ENCODE measurements around the gene CCDC167. TPM values are rescaled to one million over a fixed set of nuclear protein-coding genes. Genes with fewer than 3 reads are reported as not detected.
A peak's percentile ranks its signal among the peaks of the same experiment; 100 is the strongest.
"Not testable (repeated sequence)": the region's sequence is repeated elsewhere in the genome, so short reads cannot be mapped to it uniquely, and the experiment has no call there.

Gene CCDC167
- total RNA-seq, 1 donor from 2014 or later, result 29.7 TPM

GRCh38 chr6:37502703-37503291 lies 3.1 kb upstream of the CCDC167 start:
- H3K4me3 ChIP-seq (ENCODE audit: low read depth, low read length), result no peak overlapping the region
- no peaks in the 10 kb centered on the region for H3K27me3 ChIP-seq (ENCODE audit: control insufficient read depth, insufficient read depth, low read length)
- no peak for TF ChIP-seq CTCF (IDR thresholded peaks at IDR 0.05; ENCODE audit: insufficient read depth, low read length, severe bottlenecking)
- H3K36me3 ChIP-seq (ENCODE audit: control insufficient read depth, insufficient read depth, low read length), result no peaks in the 10 kb centered on the region
- no peak for DNase-seq (ENCODE audit: low read depth)
- no peak for FAIRE-seq

GRCh38 chr6:37501632-37502491 lies 2.2 kb upstream of the CCDC167 start:
- no peak overlapping the region for H3K4me3 ChIP-seq (ENCODE audit: low read depth, low read length)
- DNase-seq (ENCODE audit: low read depth) (no peak), FAIRE-seq (no peak)
- H3K27me3 ChIP-seq (ENCODE audit: control insufficient read depth, insufficient read depth, low read length), result no peaks in the 10 kb centered on the region
- no peaks in the 10 kb centered on the region for H3K36me3 ChIP-seq (ENCODE audit: control insufficient read depth, insufficient read depth, low read length)
- TF ChIP-seq CTCF (IDR thresholded peaks at IDR 0.05; ENCODE audit: insufficient read depth, low read length, severe bottlenecking), result no peak

GRCh38 chr6:37500904-37501303 lies 1.2 kb upstream of the CCDC167 start:
- not testable (repeated sequence) for DNase-seq (ENCODE audit: low read depth); H3K27me3 ChIP-seq (ENCODE audit: control insufficient read depth, insufficient read depth, low read length); H3K36me3 ChIP-seq (ENCODE audit: control insufficient read depth, insufficient read depth, low read length); H3K4me3 ChIP-seq (ENCODE audit: low read depth, low read length); FAIRE-seq

- H3K36me3 ChIP-seq (ENCODE audit: control insufficient read depth, insufficient read depth, low read length), result no peaks in the 10 kb centered on the region
- peak overlapping the region; percentile 65 for H3K4me3 ChIP-seq (ENCODE audit: low read depth, low read length)
- H3K27me3 ChIP-seq (ENCODE audit: control insufficient read depth, insufficient read depth, low read length), result no peaks in the 10 kb centered on the region
- no peak for TF ChIP-seq CTCF (IDR thresholded peaks at IDR 0.05; ENCODE audit: insufficient read depth, low read length, severe bottlenecking)
- no peak for FAIRE-seq
- DNase-seq (ENCODE audit: low read depth), result no peak
These were observed 558 bp upstream of the CCDC167 start for GRCh38 chr6:37500294-37500608.

GRCh38 chr6:37496951-37497885 lies 2.5 kb downstream of the CCDC167 start:
- FAIRE-seq (no peak), DNase-seq (ENCODE audit: low read depth) (no peak)
- no peaks in the 10 kb centered on the region for H3K27me3 ChIP-seq (ENCODE audit: control insufficient read depth, insufficient read depth, low read length)
- no peak for TF ChIP-seq CTCF (IDR thresholded peaks at IDR 0.05; ENCODE audit: insufficient read depth, low read length, severe bottlenecking)
- H3K4me3 ChIP-seq (ENCODE audit: low read depth, low read length), result no peak overlapping the region
- H3K36me3 ChIP-seq (ENCODE audit: control insufficient read depth, insufficient read depth, low read length), result no peaks in the 10 kb centered on the region

Measured in bronchial epithelial cell (primary cell).